Measurements from ENCODE around the gene ZNRD2.

ZNRD2 gene

GRCh38 chr11:65615950-65616574 is 45.8 kb downstream of the ZNRD2 start:
- peak in 2 of 42 donors; percentile 9 to 18 for DNase-seq
- intact Hi-C loops (cut with DNase I): loop anchor here (2.0 to 5.0 kb wide), 2 partner anchors 36 to 45 kb away; partner anchors contain the start of gene ZNRD2

GRCh38 chr11:65616575-65617001 is 46.3 kb downstream of the ZNRD2 start:
- intact Hi-C loops (cut with DNase I): loop anchor here (5.0 kb wide), 1 partner anchor 36 kb away; no protein-coding TSS in a partner anchor
- DNase-seq: no peak

GRCh38 chr11:65617136-65617850 is 47.0 kb downstream of the ZNRD2 start:
- intact Hi-C loops (cut with DNase I): loop anchor here (5.0 kb wide), 1 partner anchor 35 kb away; no protein-coding TSS in a partner anchor
- DNase-seq: no peak

- intact Hi-C loops (cut with DNase I): loop anchor here (5.0 kb wide), 1 partner anchor 34 kb away; no protein-coding TSS in a partner anchor
- no peak for DNase-seq
These were observed 47.9 kb downstream of the ZNRD2 start for GRCh38 chr11:65617990-65618751.

- no peak for DNase-seq
- intact Hi-C loops (cut with DNase I): loop anchor here (5.0 kb wide), 1 partner anchor 34 kb away; no protein-coding TSS in a partner anchor
These were observed 48.5 kb downstream of the ZNRD2 start for GRCh38 chr11:65618763-65619162.

- intact Hi-C loops (cut with DNase I): loop anchor here (5.0 kb wide), 1 partner anchor 33 kb away; no protein-coding TSS in a partner anchor
These were observed 49.1 kb downstream of the ZNRD2 start for GRCh38 chr11:65619281-65619928.

GRCh38 chr11:65620666-65621065 is 50.4 kb downstream of the ZNRD2 start:
- DNase-seq: no peak
- intact Hi-C loops (cut with DNase I): loop anchor here (10.0 kb wide), 3 partner anchors 94 to 364 kb away; partner anchors contain the start of gene KAT5

More at GRCh38 chr11:65619281-65619928, 49.1 kb downstream of the ZNRD2 start:
- DNase-seq: no peak

- DNase-seq: no peak
- intact Hi-C loops (cut with DNase I): loop anchor here (10.0 kb wide), 3 partner anchors 93 to 363 kb away; partner anchors contain the start of gene KAT5
These were observed 51.2 kb downstream of the ZNRD2 start for GRCh38 chr11:65621460-65621859.

Data from head of caudate nucleus (tissue), 42 donors.